Measurements from ENCODE around the gene NPTX1. TPM values are rescaled to one million over a fixed set of nuclear protein-coding genes. Genes with fewer than 3 reads are reported as not detected.

Gene NPTX1
- total RNA-seq, 8 experiments from 2014 or later = 0.61 to 2.9 (median 0.96) TPM

DNA sequence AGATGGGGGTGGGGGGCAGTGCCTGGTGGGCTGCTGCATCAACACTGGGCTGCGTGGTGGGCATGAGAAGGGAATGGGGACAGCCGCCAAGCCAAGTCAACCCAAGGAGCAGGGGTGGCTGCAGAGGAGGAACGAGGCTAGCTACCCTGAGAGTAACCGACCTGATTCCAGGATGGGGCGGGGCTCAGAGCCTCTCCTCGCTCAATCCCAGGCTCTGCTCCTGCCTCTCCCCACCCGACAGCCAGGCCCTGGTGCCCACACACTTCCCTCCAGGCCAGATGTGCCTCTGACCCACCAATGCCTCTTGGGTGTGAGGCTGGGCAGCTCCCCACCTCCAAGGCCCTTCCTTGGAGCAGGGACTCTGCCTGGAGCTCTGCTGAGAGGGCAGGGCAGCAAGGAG is 2.7 kb downstream of the NPTX1 start:
- Histone ChIP-seq H3K27ac (no peak overlapping the region), H3K4me1 (replicated peaks in 1 of 2) (peaks cover 18 to 22% of the 10 kb centered on the region in 2 donors), H3K4me3 (no peak overlapping the region)
- WGBS, 10 experiments = 40% methylated on average over 1 of the region's 7 CpGs; no CpG with 5 or more reads in 9 of the 10 experiments
- in situ Hi-C loops (cut with MboI; ENCODE audit: low pct_unique_long_range_greater_than_20kb in 2 of 9, low sequenced_read_pairs in 9 of 9, unreplicated experiment in 9 of 9) = no loop called here
- ATAC-seq (replicated peaks in 6 of 8) = no peak

DNA sequence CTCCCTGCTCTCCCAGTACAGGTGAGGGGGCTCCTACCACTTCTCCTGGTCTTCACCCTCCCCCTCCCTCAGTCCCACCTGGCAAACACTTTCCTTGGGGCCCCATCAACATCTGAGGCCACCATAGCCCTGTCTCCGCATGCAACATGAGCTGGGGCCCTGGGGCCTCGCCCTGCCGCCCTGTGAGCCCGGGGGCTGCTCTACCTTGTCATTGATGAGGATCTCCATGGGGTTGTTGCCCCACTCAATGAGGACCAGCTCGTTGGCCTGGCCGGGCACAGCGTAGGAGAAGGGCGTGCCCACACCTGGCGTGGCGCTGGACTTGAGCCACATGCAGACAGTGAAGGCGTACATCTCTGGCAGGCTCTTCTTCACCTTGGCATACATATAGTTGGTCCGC is 3.4 kb downstream of the NPTX1 start:
- WGBS, 10 experiments = 55 to 90% (median 80%) methylated on average over 1 to 6 of the region's 12 CpGs; no CpG with 5 or more reads in 7 of the 10 experiments
- Histone ChIP-seq H3K4me1 (replicated peaks in 1 of 2) (peaks cover 18 to 22% of the 10 kb centered on the region in 2 donors), H3K27ac (no peak overlapping the region), H3K4me3 (no peak overlapping the region)
- in situ Hi-C loops (cut with MboI; ENCODE audit: low pct_unique_long_range_greater_than_20kb in 2 of 9, low sequenced_read_pairs in 9 of 9, unreplicated experiment in 9 of 9) = no loop called here
- ATAC-seq (replicated peaks in 6 of 8) = no peak

DNA sequence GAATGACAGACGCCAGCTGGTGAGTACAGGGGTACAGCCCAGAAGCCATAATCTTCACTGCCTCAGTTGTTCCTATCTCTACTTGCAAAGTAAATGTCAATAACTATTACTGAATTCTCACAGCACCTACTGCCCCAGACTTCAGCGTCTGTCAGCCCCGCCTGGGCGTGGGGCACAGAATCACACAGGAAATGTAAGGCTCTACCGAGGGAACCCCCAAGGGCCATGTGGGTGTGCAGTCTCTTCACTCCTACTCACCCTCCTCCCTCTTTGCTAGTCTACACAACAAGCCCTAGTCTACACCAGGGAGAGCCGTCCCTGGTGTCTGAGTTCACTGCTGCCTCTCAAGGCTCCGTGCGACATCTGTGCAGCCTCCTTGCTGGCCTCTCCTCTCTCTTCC is 4.5 kb downstream of the NPTX1 start:
- Histone ChIP-seq H3K4me1 (replicated peaks in 1 of 2) (peaks cover 14 to 18% of the 10 kb centered on the region in 2 donors), H3K4me3 (no peak overlapping the region), H3K27ac (no peak overlapping the region)
- in situ Hi-C loops (cut with MboI; ENCODE audit: low pct_unique_long_range_greater_than_20kb in 2 of 9, low sequenced_read_pairs in 9 of 9, unreplicated experiment in 9 of 9) = no loop called here
- no peak for ATAC-seq (replicated peaks in 6 of 8)
- WGBS, 10 experiments = 30 to 67% (median 61%) methylated on average over 1 to 3 of the region's 8 CpGs; no CpG with 5 or more reads in 6 of the 10 experiments

DNA sequence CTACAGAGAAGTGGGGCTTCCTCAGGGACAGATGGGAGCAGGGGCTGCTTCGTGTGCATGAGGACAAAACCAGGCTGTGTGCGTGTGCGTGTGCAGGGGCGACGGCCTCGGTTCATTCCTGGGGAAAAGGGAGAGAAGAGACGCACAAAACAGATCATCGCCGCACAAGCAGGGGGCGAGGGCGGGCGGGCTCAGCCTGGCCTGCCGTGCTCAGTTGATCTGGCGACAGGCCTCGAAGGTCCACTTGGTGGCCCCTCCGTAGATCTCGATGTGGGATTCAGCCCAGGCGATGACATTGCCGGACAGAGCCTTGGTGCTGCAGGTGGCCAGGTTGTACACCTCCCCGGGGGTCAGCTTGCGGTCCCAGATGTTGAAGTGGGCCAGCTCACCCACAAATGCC is 5.8 kb downstream of the NPTX1 start:
- H3K27ac ChIP-seq = no peak overlapping the region
- WGBS, 10 experiments = 40 to 100% (median 70%) methylated on average over 1 to 4 of the region's 21 CpGs; no CpG with 5 or more reads in 5 of the 10 experiments
- H3K4me3 ChIP-seq = no peak overlapping the region
- no peak for ATAC-seq (replicated peaks in 6 of 8)
- in situ Hi-C loops (cut with MboI; ENCODE audit: low pct_unique_long_range_greater_than_20kb in 2 of 9, low sequenced_read_pairs in 9 of 9, unreplicated experiment in 9 of 9) = no loop called here
- H3K4me1 ChIP-seq (replicated peaks in 1 of 2) = peaks cover 9 to 13% of the 10 kb centered on the region in 2 donors

DNA sequence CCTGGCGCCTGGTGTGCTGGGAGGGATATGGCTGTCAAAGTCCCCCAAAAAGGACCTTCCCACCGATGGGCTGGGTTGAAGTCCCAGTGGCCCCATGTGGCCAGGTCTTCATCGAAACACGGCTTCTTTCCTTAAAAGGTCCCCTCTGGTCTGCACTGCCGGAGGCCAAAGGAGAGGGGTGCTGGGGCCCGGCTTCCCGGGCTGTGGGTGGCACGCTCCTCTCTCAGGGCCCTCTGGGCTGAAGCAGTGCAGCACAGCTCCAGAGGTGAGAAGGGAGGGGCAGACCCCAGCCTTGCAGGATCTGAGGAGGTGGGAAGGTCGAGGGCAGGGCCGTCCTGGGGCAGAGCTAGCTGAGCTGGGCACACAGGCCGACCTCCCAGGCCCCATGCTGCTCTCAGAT is 6.7 kb downstream of the NPTX1 start:
- Histone ChIP-seq H3K4me1 (replicated peaks in 1 of 2) (peaks cover 0 to 3% of the 10 kb centered on the region in 2 donors), H3K4me3 (no peak overlapping the region), H3K27ac (no peak overlapping the region)
- 46 to 82% (median 63%) methylated on average over 3 to 6 of the region's 11 CpGs; no CpG with 5 or more reads in 7 of the 10 experiments for WGBS, 10 experiments
- no peak for ATAC-seq (replicated peaks in 6 of 8)
- in situ Hi-C loops (cut with MboI; ENCODE audit: low pct_unique_long_range_greater_than_20kb in 2 of 9, low sequenced_read_pairs in 9 of 9, unreplicated experiment in 9 of 9) = no loop called here

DNA sequence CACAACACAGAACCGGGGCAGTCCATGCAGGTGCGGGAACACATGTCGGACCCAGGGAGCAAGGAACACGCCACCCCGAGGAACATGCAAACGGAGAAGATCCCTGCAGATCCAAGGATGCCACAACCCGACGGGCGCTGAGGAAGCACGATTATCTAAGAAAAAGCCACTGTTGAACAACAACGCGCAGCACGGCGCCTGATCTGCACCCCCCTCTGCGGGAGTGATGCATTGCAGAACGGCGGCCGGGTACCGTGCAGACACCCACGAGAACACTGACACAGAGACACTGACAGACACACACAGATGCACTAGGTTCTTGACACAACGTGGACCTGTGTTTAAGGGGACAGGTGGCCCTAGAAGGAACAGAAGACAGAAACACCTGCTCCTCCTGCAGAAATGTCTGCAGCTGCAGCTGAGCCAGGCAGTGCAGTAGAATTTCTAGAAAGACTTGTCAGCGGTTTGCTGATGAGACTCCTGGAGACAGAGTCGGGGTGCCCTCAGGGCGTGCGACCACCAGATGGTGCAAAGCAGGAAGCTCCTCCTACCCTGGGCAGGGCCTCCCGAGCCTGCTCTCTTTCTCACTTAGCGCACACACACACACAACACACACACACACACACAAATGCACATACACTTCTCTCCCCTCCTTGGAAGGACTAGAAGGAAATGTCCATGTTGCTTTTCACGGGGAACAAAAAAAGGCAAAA is 7.5 kb downstream of the NPTX1 start:
- in situ Hi-C loops (cut with MboI; ENCODE audit: low pct_unique_long_range_greater_than_20kb in 2 of 9, low sequenced_read_pairs in 9 of 9, unreplicated experiment in 9 of 9) = no loop called here
- H3K4me3 ChIP-seq = no peak overlapping the region
- ATAC-seq (replicated peaks in 6 of 8) = peak in 2 of 8 experiments; percentile 23 to 33

DNA sequence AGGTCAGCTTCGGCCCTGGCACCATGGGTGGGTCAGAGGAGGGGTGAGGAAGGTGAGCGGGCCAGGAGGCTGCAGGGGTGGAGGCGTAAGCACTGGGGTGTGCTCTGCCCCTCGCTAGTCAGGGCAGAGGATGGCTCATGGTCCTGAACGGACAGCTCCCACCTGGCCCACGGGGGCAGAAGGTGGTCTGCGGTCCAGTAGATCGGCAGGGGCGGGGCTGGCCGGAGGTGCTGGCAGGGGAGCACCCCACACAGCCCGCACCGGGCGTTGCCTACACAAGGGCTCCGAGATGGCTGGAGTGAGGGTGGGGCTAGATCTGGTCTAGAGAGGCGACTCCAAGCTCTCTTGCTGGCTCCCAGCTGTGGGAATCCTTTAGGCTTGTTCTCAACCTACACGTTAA is 8.2 kb downstream of the NPTX1 start:
- Histone ChIP-seq H3K27ac (no peak overlapping the region), H3K4me1 (replicated peaks in 1 of 2) (no peaks in the 10 kb centered on the region), H3K4me3 (no peak overlapping the region)
- ATAC-seq (replicated peaks in 6 of 8) = peak; percentile 13 to 84 (median 34)
- in situ Hi-C loops (cut with MboI; ENCODE audit: low pct_unique_long_range_greater_than_20kb in 2 of 9, low sequenced_read_pairs in 9 of 9, unreplicated experiment in 9 of 9) = no loop called here
- WGBS, 10 experiments = 15 to 88% methylated on average over 1 to 5 of the region's 16 CpGs; no CpG with 5 or more reads in 8 of the 10 experiments

More for the DNA sequence above, 7.5 kb downstream of the NPTX1 start:
- no peaks in the 10 kb centered on the region for H3K4me1 ChIP-seq (replicated peaks in 1 of 2)
- WGBS, 10 experiments = 58 to 92% (median 72%) methylated on average over 1 to 12 of the region's 28 CpGs; no CpG with 5 or more reads in 4 of the 10 experiments
- no peak overlapping the region for H3K27ac ChIP-seq

DNA sequence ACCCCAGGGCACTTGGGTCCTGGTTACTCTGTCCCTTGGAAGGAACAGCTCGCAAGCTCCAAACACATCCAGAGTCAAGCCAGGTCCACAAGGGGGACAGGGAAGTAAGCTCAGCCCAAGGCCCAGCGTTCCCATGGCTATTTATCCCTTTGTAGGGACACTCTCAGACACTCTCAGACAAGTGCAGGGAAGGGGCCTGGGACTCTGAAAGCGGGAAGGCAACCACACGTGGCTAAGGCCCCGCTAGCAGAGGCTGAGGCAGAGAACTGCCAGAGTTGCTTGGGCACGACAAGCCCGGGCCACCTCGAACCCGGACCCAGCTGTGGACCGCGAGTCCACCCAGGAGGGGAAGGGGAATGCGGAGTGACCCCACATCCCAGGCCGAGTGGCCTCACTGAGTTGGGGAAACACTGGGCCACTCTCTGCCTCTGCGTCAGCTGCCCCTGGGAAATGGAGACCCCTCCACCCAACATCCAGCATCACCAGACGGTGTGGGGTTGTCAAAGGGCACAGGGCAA is 10.2 kb downstream of the NPTX1 start:
- Histone ChIP-seq H3K27ac (no peak overlapping the region), H3K4me1 (replicated peaks in 1 of 2) (no peaks in the 10 kb centered on the region), H3K4me3 (no peak overlapping the region)
- ATAC-seq (replicated peaks in 6 of 8) = no peak
- 0 to 64% (median 34%) methylated on average over 1 to 11 of the region's 15 CpGs; no CpG with 5 or more reads in 4 of the 10 experiments for WGBS, 10 experiments
- in situ Hi-C loops (cut with MboI; ENCODE audit: low pct_unique_long_range_greater_than_20kb in 2 of 9, low sequenced_read_pairs in 9 of 9, unreplicated experiment in 9 of 9) = no loop called here

DNA sequence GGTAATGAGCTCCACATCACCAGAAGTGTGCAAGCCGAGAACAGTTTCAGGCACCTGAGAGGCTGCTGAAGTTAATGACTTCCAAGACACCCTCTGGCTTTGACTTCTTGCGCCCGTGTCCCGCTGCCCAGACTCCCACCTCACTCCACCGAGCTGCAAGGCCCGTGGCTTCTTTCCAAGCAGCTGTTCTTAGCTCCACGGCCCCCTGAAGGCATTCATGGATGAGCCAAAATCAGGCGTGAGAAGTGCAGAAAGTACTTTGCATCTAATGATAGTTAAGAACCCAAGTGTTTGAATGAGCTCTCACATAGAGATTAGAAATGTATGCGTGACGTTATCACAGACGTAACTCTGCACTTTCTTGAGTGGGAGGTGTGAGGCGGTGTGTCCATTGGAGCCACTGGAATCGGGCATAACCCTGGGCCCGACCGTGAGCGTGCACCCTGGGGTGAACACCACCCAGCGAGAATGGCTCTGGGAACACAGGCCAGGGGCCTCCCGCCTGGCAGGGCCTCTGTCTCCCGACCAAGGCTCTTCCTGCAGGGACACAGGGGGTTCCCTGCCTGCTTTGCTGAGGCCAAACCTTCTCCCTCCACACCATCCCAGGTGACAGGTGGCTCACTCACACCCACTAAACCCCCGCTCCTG is 11.0 kb downstream of the NPTX1 start:
- ATAC-seq (replicated peaks in 6 of 8) = peak in 1 of 8 experiments; percentile 53
- H3K27ac ChIP-seq = no peak overlapping the region
- H3K4me1 ChIP-seq (replicated peaks in 1 of 2) = no peaks in the 10 kb centered on the region
- H3K4me3 ChIP-seq = no peak overlapping the region
- in situ Hi-C loops (cut with MboI; ENCODE audit: low pct_unique_long_range_greater_than_20kb in 2 of 9, low sequenced_read_pairs in 9 of 9, unreplicated experiment in 9 of 9) = no loop called here
- WGBS, 10 experiments = 54 to 80% (median 66%) methylated on average over 2 to 12 of the region's 20 CpGs; no CpG with 5 or more reads in 4 of the 10 experiments

DNA sequence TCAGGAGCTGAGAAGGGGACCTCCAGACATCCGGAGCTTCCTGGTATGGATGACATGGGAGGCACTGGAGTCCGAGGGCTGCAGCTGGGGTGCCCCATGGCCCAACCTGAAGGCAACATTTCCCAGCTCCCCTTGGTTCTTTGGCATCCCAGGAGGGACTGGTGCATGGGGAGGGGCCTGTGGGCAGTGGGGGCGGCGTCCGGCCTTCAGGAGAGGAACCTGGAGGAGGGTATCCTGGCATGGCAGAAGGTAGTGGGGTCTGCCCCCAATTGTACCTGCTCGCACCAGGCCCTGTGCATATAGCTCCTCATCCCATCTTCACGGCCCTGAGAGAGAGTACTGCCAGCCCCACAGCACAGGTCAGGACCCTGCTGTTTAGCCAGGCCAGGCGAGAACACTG is 11.9 kb downstream of the NPTX1 start:
- H3K4me3 ChIP-seq = no peak overlapping the region
- in situ Hi-C loops (cut with MboI; ENCODE audit: low pct_unique_long_range_greater_than_20kb in 2 of 9, low sequenced_read_pairs in 9 of 9, unreplicated experiment in 9 of 9) = no loop called here
- H3K27ac ChIP-seq = no peak overlapping the region
- WGBS, 10 experiments = 50% methylated on average over 1 of the region's 8 CpGs; no CpG with 5 or more reads in 9 of the 10 experiments
- ATAC-seq (replicated peaks in 6 of 8) = no peak
- no peaks in the 10 kb centered on the region for H3K4me1 ChIP-seq (replicated peaks in 1 of 2)

DNA sequence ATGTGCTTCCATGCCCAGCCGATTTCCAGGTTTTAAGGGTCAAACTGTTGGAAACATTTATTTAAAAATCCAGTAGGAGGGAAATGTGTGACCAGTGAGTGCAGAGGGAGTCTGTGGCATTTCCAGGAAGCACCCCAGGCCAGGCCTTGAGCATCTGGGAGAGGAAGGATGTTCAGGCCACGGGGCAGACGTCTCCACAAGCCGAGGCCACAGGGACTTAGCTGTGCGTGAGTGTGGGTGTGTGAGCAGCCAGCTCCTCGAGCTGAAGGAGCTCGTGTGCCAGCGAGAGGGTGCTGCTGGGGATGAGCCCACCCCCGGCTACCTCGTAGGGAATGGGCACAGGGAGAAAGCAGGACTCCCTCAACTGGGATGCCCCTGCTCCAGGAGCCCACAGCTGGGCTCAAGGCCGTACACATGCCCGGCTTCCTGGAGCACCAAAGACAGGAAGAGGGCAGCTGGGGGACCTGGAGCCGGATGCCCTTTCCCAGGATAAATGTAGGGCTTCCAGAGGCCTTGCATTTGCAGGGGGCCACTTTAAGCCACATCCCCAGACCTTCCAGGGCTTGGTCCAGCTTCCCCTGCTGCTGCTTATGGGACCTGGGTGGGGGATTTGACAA is 12.5 kb downstream of the NPTX1 start:
- in situ Hi-C loops (cut with MboI; ENCODE audit: low pct_unique_long_range_greater_than_20kb in 2 of 9, low sequenced_read_pairs in 9 of 9, unreplicated experiment in 9 of 9) = no loop called here
- 49 to 100% (median 68%) methylated on average over 1 to 7 of the region's 13 CpGs; no CpG with 5 or more reads in 6 of the 10 experiments for WGBS, 10 experiments
- Histone ChIP-seq H3K27ac (no peak overlapping the region), H3K4me3 (no peak overlapping the region), H3K4me1 (replicated peaks in 1 of 2) (no peaks in the 10 kb centered on the region)
- ATAC-seq (replicated peaks in 6 of 8) = no peak

DNA sequence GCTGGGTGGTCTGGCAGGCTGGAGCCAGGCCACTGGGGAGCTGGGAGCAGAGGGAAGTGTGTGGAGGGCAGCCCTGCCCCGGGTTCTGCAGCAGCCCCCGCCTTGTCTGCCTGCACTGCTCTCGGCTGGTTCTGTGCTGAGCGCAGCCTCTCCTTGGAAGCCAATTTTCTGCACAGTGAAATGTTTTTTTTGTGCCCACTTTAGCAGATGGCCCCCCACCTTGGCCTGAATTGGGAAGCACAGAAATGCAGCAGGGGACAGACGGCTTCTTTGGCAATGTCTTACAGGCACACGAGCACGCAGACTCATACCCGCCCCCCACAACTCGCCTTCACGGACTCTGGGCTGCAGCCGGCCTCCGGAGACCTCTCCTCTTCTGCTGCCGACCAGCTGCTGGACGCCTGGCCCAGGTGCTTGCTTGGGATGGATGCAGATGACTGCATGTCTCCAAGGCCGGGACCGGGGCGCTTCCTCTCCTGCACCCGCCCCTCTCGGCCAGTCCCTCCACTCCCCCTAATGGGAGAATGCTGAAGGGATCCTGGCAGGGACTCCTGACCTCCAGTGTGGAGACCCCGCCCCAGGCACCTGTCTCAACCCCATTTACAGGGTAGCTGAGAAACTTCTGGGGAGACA is 14.8 kb downstream of the NPTX1 start:
- WGBS, 10 experiments = 13 to 60% (median 49%) methylated on average over 1 to 7 of the region's 20 CpGs; no CpG with 5 or more reads in 5 of the 10 experiments
- no peak for ATAC-seq (replicated peaks in 6 of 8)
- no peaks in the 10 kb centered on the region for H3K4me1 ChIP-seq (replicated peaks in 1 of 2)
- no peak overlapping the region for H3K27ac ChIP-seq
- no peak overlapping the region for H3K4me3 ChIP-seq
- in situ Hi-C loops (cut with MboI; ENCODE audit: low pct_unique_long_range_greater_than_20kb in 2 of 9, low sequenced_read_pairs in 9 of 9, unreplicated experiment in 9 of 9) = no loop called here
